Osteoblast (primary cell): ENCODE measurements around the gene SSTR1. TPM values are rescaled to one million over a fixed set of nuclear protein-coding genes. Genes with fewer than 3 reads are reported as not detected.

Source experiments
- DNase-seq: peaks from one replicate; pipeline ENCODE4 v3.0.0; 2011; ENCODE audit warnings: low spot score, mixed read lengths; ENCODE audit not compliant: insufficient read length; ENCODE audit errors: missing footprints
- H2AFZ ChIP-seq: 2 replicates; pipeline ENCODE4 v1.6.0; 2011; ENCODE audit warnings: mild to moderate bottlenecking, low read length
- H3K27ac ChIP-seq: 2 replicates; pipeline ENCODE4 v1.5.1; 2011; ENCODE audit warnings: mild to moderate bottlenecking, low read depth, low read length, moderate library complexity
- H3K27me3 ChIP-seq: 2 replicates; pipeline ENCODE4 v1.6.0; 2012; ENCODE audit warnings: mild to moderate bottlenecking, control low read depth, inconsistent platforms, low read length, moderate library complexity; ENCODE audit not compliant: insufficient read depth
- H3K36me3 ChIP-seq: 2 replicates; pipeline ENCODE4 v1.5.1; 2011; ENCODE audit warnings: mild to moderate bottlenecking, low read length, control low read depth, moderate library complexity; ENCODE audit not compliant: insufficient read depth
- H3K4me1 ChIP-seq: 2 replicates; pipeline ENCODE4 v1.5.1; 2011; ENCODE audit warnings: mild to moderate bottlenecking, low read length, control low read depth, moderate library complexity; ENCODE audit not compliant: insufficient read depth
- H3K4me2 ChIP-seq: 2 replicates; pipeline ENCODE4 v1.6.0; 2011; ENCODE audit warnings: mild to moderate bottlenecking, low read length; ENCODE audit not compliant: insufficient read depth
- H3K4me3 ChIP-seq: fragments of 200-600 bp; sonication (generic); 3 replicates; pipeline ENCODE4 v1.5.1; 2012; ENCODE audit warnings: mild to moderate bottlenecking, low read length, inconsistent platforms; ENCODE audit not compliant: insufficient read depth
- H3K79me2 ChIP-seq: 2 replicates; pipeline ENCODE4 v1.6.0; 2012; ENCODE audit warnings: mild to moderate bottlenecking, low read length, control low read depth, inconsistent platforms; ENCODE audit not compliant: insufficient read depth
- H3K9me3 ChIP-seq: 2 replicates; pipeline ENCODE4 v1.5.1; 2011; ENCODE audit warnings: low read depth, low read length, control low read depth
- H4K20me1 ChIP-seq: 2 replicates; pipeline ENCODE4 v1.6.0; 2012; ENCODE audit warnings: mild to moderate bottlenecking, low read length, control low read depth; ENCODE audit not compliant: insufficient read depth
- CTCF ChIP-seq: IDR thresholded peaks from 2 replicates; pipeline ENCODE4 v1.5.1; 2011; ENCODE audit warnings: mild to moderate bottlenecking, low read depth, low read length, moderate library complexity; ENCODE audit errors: extremely low read depth
- total RNA-seq: library from RNA; depleted of rRNA; stranded (reverse); fragments of >200 nt; gene quantifications from 2 replicates; pipeline ENCODE4 v1.2.3, GENCODE V29; 2012

The SSTR1 gene
- total RNA-seq, 1 donor = under 0.01 TPM

GRCh38 chr14:38203929-38204718 lies 3.6 kb upstream of the SSTR1 start:
- H3K4me3 ChIP-seq = no peak overlapping the region
- H3K27me3 ChIP-seq = no peaks in the 10 kb centered on the region
- DNase-seq = no peak
- no peaks in the 10 kb centered on the region for H3K4me1 ChIP-seq
- H3K9me3 ChIP-seq = no peaks in the 10 kb centered on the region
- no peaks in the 10 kb centered on the region for H3K36me3 ChIP-seq
- H3K79me2 ChIP-seq = no peaks in the 10 kb centered on the region
- H3K27ac ChIP-seq = no peak overlapping the region
- H4K20me1 ChIP-seq = no peaks in the 10 kb centered on the region
- TF ChIP-seq CTCF = no peak
- no peak overlapping the region for H2AFZ ChIP-seq
- no peak overlapping the region for H3K4me2 ChIP-seq

- H3K4me2 ChIP-seq = no peak overlapping the region
- no peaks in the 10 kb centered on the region for H3K79me2 ChIP-seq
- no peaks in the 10 kb centered on the region for H4K20me1 ChIP-seq
- H3K27me3 ChIP-seq = no peaks in the 10 kb centered on the region
- DNase-seq = no peak
- no peak overlapping the region for H2AFZ ChIP-seq
- no peak for TF ChIP-seq CTCF
- no peak overlapping the region for H3K27ac ChIP-seq
- no peaks in the 10 kb centered on the region for H3K36me3 ChIP-seq
- H3K4me3 ChIP-seq = no peak overlapping the region
- no peaks in the 10 kb centered on the region for H3K9me3 ChIP-seq
- H3K4me1 ChIP-seq = no peaks in the 10 kb centered on the region
Observed at GRCh38 chr14:38204719-38205115, 3.0 kb upstream of the SSTR1 start.

GRCh38 chr14:38205119-38205813 lies 2.4 kb upstream of the SSTR1 start:
- Histone ChIP-seq H3K27ac (no peak overlapping the region), H3K79me2 (no peaks in the 10 kb centered on the region), H3K36me3 (no peaks in the 10 kb centered on the region), H3K4me2 (no peak overlapping the region), H3K9me3 (no peaks in the 10 kb centered on the region), H3K4me1 (no peaks in the 10 kb centered on the region), H4K20me1 (no peaks in the 10 kb centered on the region), H3K27me3 (no peaks in the 10 kb centered on the region), H3K4me3 (no peak overlapping the region), H2AFZ (no peak overlapping the region)
- TF ChIP-seq CTCF = no peak
- no peak for DNase-seq

GRCh38 chr14:38205949-38206665 lies 1.6 kb upstream of the SSTR1 start:
- no peak overlapping the region for H3K4me3 ChIP-seq
- no peaks in the 10 kb centered on the region for H3K4me1 ChIP-seq
- no peak overlapping the region for H2AFZ ChIP-seq
- no peak overlapping the region for H3K4me2 ChIP-seq
- no peaks in the 10 kb centered on the region for H3K79me2 ChIP-seq
- no peaks in the 10 kb centered on the region for H3K9me3 ChIP-seq
- no peaks in the 10 kb centered on the region for H3K36me3 ChIP-seq
- H4K20me1 ChIP-seq = no peaks in the 10 kb centered on the region
- TF ChIP-seq CTCF = no peak
- H3K27ac ChIP-seq = no peak overlapping the region
- no peaks in the 10 kb centered on the region for H3K27me3 ChIP-seq
- no peak for DNase-seq
